Measurements from ENCODE around the gene LYPD6.
"Not testable (repeated sequence)": the region's sequence is repeated elsewhere in the genome, so short reads cannot be mapped to it uniquely, and the experiment has no call there.

The LYPD6 gene

GRCh38 chr2:149330127-149331022 is at the start of gene LYPD6:
TSS of gene LYPD6 (plus strand) at chr2:149330587. CDS start at chr2:149437709, 107,122 bp downstream.
- Mint-ChIP-seq H3K4me3 (peak within 1 kb of the TSS; percentile 63 to 80), H3K4me1 (peaks cover 11 to 18% of the 10 kb centered on the region in 2 donors), H3K36me3 (no peaks in the 10 kb centered on the region), H3K27ac (no peak within 1 kb of the TSS), H3K27me3 (peaks cover 42 to 71% of the 10 kb centered on the region in 2 donors), H3K9me3 (no peaks in the 10 kb centered on the region)
- DNase-seq (no peak), ATAC-seq (replicated peaks) (peak; percentile 56 to 62)

GRCh38 chr2:149281441-149281840 is 48.9 kb upstream of the LYPD6 start:
- Mint-ChIP-seq H3K36me3 (no peaks in the 10 kb centered on the region), H3K27me3 (no peaks in the 10 kb centered on the region), H3K4me3 (no peak overlapping the region), H3K9me3 (no peaks in the 10 kb centered on the region), H3K27ac (no peak overlapping the region), H3K4me1 (no peaks in the 10 kb centered on the region)
- DNase-seq, result no peak
- ATAC-seq (replicated peaks), result no peak

- no peak for ATAC-seq (replicated peaks)
- H3K36me3 Mint-ChIP-seq, result no peaks in the 10 kb centered on the region
- DNase-seq, result no peak
- H3K4me3 Mint-ChIP-seq, result no peak overlapping the region
- H3K27me3 Mint-ChIP-seq, result no peaks in the 10 kb centered on the region
- no peaks in the 10 kb centered on the region for H3K9me3 Mint-ChIP-seq
- H3K4me1 Mint-ChIP-seq, result no peaks in the 10 kb centered on the region
- H3K27ac Mint-ChIP-seq, result no peak overlapping the region
These were observed 39.7 kb upstream of the LYPD6 start for GRCh38 chr2:149290662-149291061.

- no peak for ATAC-seq (replicated peaks)
- DNase-seq, result no peak
- Mint-ChIP-seq H3K4me1 (no peaks in the 10 kb centered on the region), H3K27ac (no peak overlapping the region), H3K4me3 (no peak overlapping the region), H3K27me3 (no peaks in the 10 kb centered on the region), H3K9me3 (no peaks in the 10 kb centered on the region), H3K36me3 (no peaks in the 10 kb centered on the region)
These were observed 38.5 kb upstream of the LYPD6 start for GRCh38 chr2:149291881-149292280.

GRCh38 chr2:149296031-149296430 is 34.4 kb upstream of the LYPD6 start:
- peaks cover 0 to 1% of the 10 kb centered on the region in 2 donors for H3K9me3 Mint-ChIP-seq
- no peak for ATAC-seq (replicated peaks)
- H3K4me3 Mint-ChIP-seq, result no peak overlapping the region
- peaks cover 0 to 8% of the 10 kb centered on the region in 2 donors for H3K27me3 Mint-ChIP-seq
- no peaks in the 10 kb centered on the region for H3K4me1 Mint-ChIP-seq
- no peaks in the 10 kb centered on the region for H3K36me3 Mint-ChIP-seq
- DNase-seq, result no peak
- no peak overlapping the region for H3K27ac Mint-ChIP-seq

GRCh38 chr2:149307014-149307413 is 23.4 kb upstream of the LYPD6 start:
- ATAC-seq (replicated peaks) (no peak), DNase-seq (no peak)
- Mint-ChIP-seq H3K4me3 (no peak overlapping the region), H3K36me3 (no peaks in the 10 kb centered on the region), H3K27me3 (peaks cover 8 to 12% of the 10 kb centered on the region in 2 donors), H3K9me3 (no peaks in the 10 kb centered on the region), H3K4me1 (no peaks in the 10 kb centered on the region), H3K27ac (no peak overlapping the region)

GRCh38 chr2:149310349-149310748 is 20.0 kb upstream of the LYPD6 start:
- H3K27me3 Mint-ChIP-seq, result peaks cover 15 to 16% of the 10 kb centered on the region in 2 donors
- no peak overlapping the region for H3K4me3 Mint-ChIP-seq

GRCh38 chr2:149312039-149312438 is 18.3 kb upstream of the LYPD6 start:
- H3K36me3 Mint-ChIP-seq, result no peaks in the 10 kb centered on the region
- H3K9me3 Mint-ChIP-seq, result no peaks in the 10 kb centered on the region
- peaks cover 15 to 16% of the 10 kb centered on the region in 2 donors for H3K27me3 Mint-ChIP-seq
- no peak overlapping the region for H3K4me3 Mint-ChIP-seq
- no peak overlapping the region for H3K27ac Mint-ChIP-seq
- H3K4me1 Mint-ChIP-seq, result peaks cover 0 to 3% of the 10 kb centered on the region in 2 donors
- ATAC-seq (replicated peaks) (no peak), DNase-seq (no peak)

More at GRCh38 chr2:149310349-149310748, 20.0 kb upstream of the LYPD6 start:
- Mint-ChIP-seq H3K36me3 (no peaks in the 10 kb centered on the region), H3K9me3 (no peaks in the 10 kb centered on the region), H3K4me1 (peaks cover 0 to 3% of the 10 kb centered on the region in 2 donors), H3K27ac (no peak overlapping the region)
- DNase-seq (no peak), ATAC-seq (replicated peaks) (no peak)

- ATAC-seq (replicated peaks), result peak; percentile 63 to 75
- Mint-ChIP-seq H3K36me3 (no peaks in the 10 kb centered on the region), H3K4me1 (peaks cover 0 to 3% of the 10 kb centered on the region in 2 donors), H3K27me3 (peaks cover 15 to 16% of the 10 kb centered on the region in 2 donors), H3K4me3 (no peak overlapping the region), H3K27ac (no peak overlapping the region), H3K9me3 (peaks cover 1 to 3% of the 10 kb centered on the region in 2 donors)
- DNase-seq, result no peak
These were observed 16.8 kb upstream of the LYPD6 start for GRCh38 chr2:149313512-149313972.

- no peak overlapping the region for H3K27ac Mint-ChIP-seq
- H3K36me3 Mint-ChIP-seq, result no peaks in the 10 kb centered on the region
- peaks cover 1 to 3% of the 10 kb centered on the region in 2 donors for H3K9me3 Mint-ChIP-seq
These were observed 15.7 kb upstream of the LYPD6 start for GRCh38 chr2:149314687-149315086.

GRCh38 chr2:149315461-149315860 is 14.9 kb upstream of the LYPD6 start:
- no peak overlapping the region for H3K27ac Mint-ChIP-seq
- DNase-seq (no peak), ATAC-seq (replicated peaks) (no peak)
- H3K4me1 Mint-ChIP-seq, result peaks cover 0 to 3% of the 10 kb centered on the region in 2 donors
- no peaks in the 10 kb centered on the region for H3K36me3 Mint-ChIP-seq
- H3K4me3 Mint-ChIP-seq, result no peak overlapping the region
- H3K9me3 Mint-ChIP-seq, result peaks cover 1 to 3% of the 10 kb centered on the region in 2 donors
- H3K27me3 Mint-ChIP-seq, result peaks cover 15 to 16% of the 10 kb centered on the region in 2 donors

More at GRCh38 chr2:149314687-149315086, 15.7 kb upstream of the LYPD6 start:
- peaks cover 15 to 16% of the 10 kb centered on the region in 2 donors for H3K27me3 Mint-ChIP-seq
- ATAC-seq (replicated peaks), result no peak
- H3K4me1 Mint-ChIP-seq, result peaks cover 0 to 3% of the 10 kb centered on the region in 2 donors
- H3K4me3 Mint-ChIP-seq, result no peak overlapping the region
- no peak for DNase-seq

- not testable (repeated sequence) for H3K9me3 Mint-ChIP-seq; H3K36me3 Mint-ChIP-seq; H3K4me1 Mint-ChIP-seq; H3K27ac Mint-ChIP-seq; DNase-seq; H3K4me3 Mint-ChIP-seq; ATAC-seq (replicated peaks)
- peaks cover 8 to 29% of the 10 kb centered on the region in 2 donors for H3K27me3 Mint-ChIP-seq
These were observed 11.8 kb upstream of the LYPD6 start for GRCh38 chr2:149318566-149318965.

GRCh38 chr2:149320362-149320761 is 10.0 kb upstream of the LYPD6 start:
- Mint-ChIP-seq H3K27ac (no peak overlapping the region), H3K4me3 (no peak overlapping the region), H3K36me3 (no peaks in the 10 kb centered on the region), H3K27me3 (peaks cover 0 to 19% of the 10 kb centered on the region in 2 donors), H3K4me1 (no peaks in the 10 kb centered on the region), H3K9me3 (peaks cover 1 to 3% of the 10 kb centered on the region in 2 donors)
- DNase-seq (no peak), ATAC-seq (replicated peaks) (no peak)

- peaks cover 11 to 18% of the 10 kb centered on the region in 2 donors for H3K4me1 Mint-ChIP-seq
- peak overlapping the region; percentile 21 for H3K27ac Mint-ChIP-seq
- H3K4me3 Mint-ChIP-seq, result peak overlapping the region; percentile 14 to 63
- H3K27me3 Mint-ChIP-seq, result peaks cover 42 to 60% of the 10 kb centered on the region in 2 donors
- no peaks in the 10 kb centered on the region for H3K36me3 Mint-ChIP-seq
- DNase-seq (no peak), ATAC-seq (replicated peaks) (no peak)
- no peaks in the 10 kb centered on the region for H3K9me3 Mint-ChIP-seq
These were observed 1.3 kb upstream of the LYPD6 start for GRCh38 chr2:149329068-149329467.

Measured in stimulated activated naive B cell treated with anti-CD40 and anti-IgM and Interleukin-4, amounts not matched to agents 10 μg/mL and 1 μg/mL and 100 μg/mL, for 72 hours (primary cell).